Fibroblast of lung (primary cell): ENCODE measurements around the gene HTR1D. TPM values are rescaled to one million over a fixed set of nuclear protein-coding genes. Genes with fewer than 3 reads are reported as not detected.
"Not testable (repeated sequence)": the region's sequence is repeated elsewhere in the genome, so short reads cannot be mapped to it uniquely, and the experiment has no call there.

Source experiments
- DNase-seq, 2 donors: peaks; one replicate each; pipeline versions ENCODE4 v3.0.0 to v3.0.0-alpha.2; 2010; ENCODE audit warnings: low read depth in 2 of 2
- H2AFZ ChIP-seq: 2 replicates; pipeline ENCODE4 v1.5.1; 2012; ENCODE audit warnings: low read length, control low read depth, inconsistent platforms
- H3K27ac ChIP-seq: 2 replicates; pipeline ENCODE4 v1.5.1; 2011; ENCODE audit warnings: low read length, control low read depth; ENCODE audit not compliant: insufficient read depth
- H3K27me3 ChIP-seq: 2 replicates; pipeline ENCODE4 v1.5.1; 2011; ENCODE audit warnings: mild to moderate bottlenecking, low read length; ENCODE audit not compliant: control insufficient read depth, insufficient read depth
- H3K36me3 ChIP-seq: 2 replicates; pipeline ENCODE4 v1.5.1; 2011; ENCODE audit warnings: low read length; ENCODE audit not compliant: control insufficient read depth, insufficient read depth
- H3K4me1 ChIP-seq: 2 replicates; pipeline ENCODE4 v1.5.1; 2011; ENCODE audit warnings: low read length; ENCODE audit not compliant: control insufficient read depth, insufficient read depth; ENCODE audit errors: extremely low read depth
- H3K4me2 ChIP-seq: 2 replicates; pipeline ENCODE4 v1.5.1; 2011; ENCODE audit warnings: low read length, control low read depth; ENCODE audit not compliant: insufficient read depth; ENCODE audit errors: extremely low read depth
- H3K4me3 ChIP-seq, 4 experiments: fragments of 200-600 bp in 1 of 4; sonication (generic) in 1 of 4; replicated peaks in 1 of 4; 2 replicates each; pipeline ENCODE4 v1.5.1; 2011 to 2016; ENCODE audit warnings: low read length in 4 of 4, low read depth in 3 of 4, mild to moderate bottlenecking in 3 of 4, control low read depth in 2 of 4, inconsistent platforms in 1 of 4, mixed read lengths in 1 of 4; ENCODE audit not compliant: insufficient read depth in 1 of 4; ENCODE audit errors: control extremely low read depth in 1 of 4
- H3K79me2 ChIP-seq: 2 replicates; pipeline ENCODE4 v1.5.1; 2012; ENCODE audit warnings: mild to moderate bottlenecking, low read length, inconsistent platforms; ENCODE audit not compliant: control insufficient read depth, insufficient read depth
- H3K9ac ChIP-seq: 2 replicates; pipeline ENCODE4 v1.5.1; 2011; ENCODE audit warnings: mild to moderate bottlenecking, low read length, control low read depth; ENCODE audit not compliant: insufficient read depth
- H3K9me3 ChIP-seq: 2 replicates; pipeline ENCODE4 v1.5.1; 2012; ENCODE audit warnings: low read depth, low read length; ENCODE audit not compliant: control insufficient read depth, insufficient read depth
- H4K20me1 ChIP-seq: 2 replicates; pipeline ENCODE4 v1.5.1; 2011; ENCODE audit warnings: low read length; ENCODE audit not compliant: control insufficient read depth, insufficient read depth; ENCODE audit errors: extremely low read depth
- EZH2 ChIP-seq: IDR thresholded peaks from 2 replicates; pipeline ENCODE4 v1.5.1; 2012; ENCODE audit warnings: low read length, control low read depth, mild to moderate bottlenecking; ENCODE audit errors: missing control alignments
- polyA minus RNA-seq: library from RNA; depleted of rRNA, polyadenylated mRNA; stranded (reverse); fragments of >200 nt; gene quantifications from 2 replicates; pipeline ENCODE4 v1.2.3, GENCODE V29; 2011; ENCODE audit warnings: low replicate concordance
- polyA plus RNA-seq, 2 donors: library from polyadenylated mRNA; depleted of rRNA in 1 of 2; stranded (reverse) in 1 of 2; unstranded in 1 of 2; fragments of >200 nt; gene quantifications; 2 replicates each; pipeline ENCODE4 v1.2.1, GENCODE V29; 2011 to 2012; ENCODE audit warnings: missing spikeins in 1 of 2
- total RNA-seq: library from RNA; depleted of rRNA; stranded (reverse); fragments of >200 nt; gene quantifications from 2 replicates; pipeline ENCODE4 v1.2.1, GENCODE V29; 2014
- TF ChIP-seq, protein P1 (sequence below), 2 donors: IDR thresholded peaks in 1 of 2; conservative IDR thresholded peaks in 1 of 2; 1 replicate in 1 of 2; 2 replicates in 1 of 2; pipeline ENCODE4 v1.5.1; 2011 to 2012; ENCODE audit warnings: low read length in 2 of 2, control low read depth in 1 of 2, inconsistent platforms in 1 of 2, low read depth in 1 of 2, mild to moderate bottlenecking in 1 of 2

HTR1D gene, protein sequence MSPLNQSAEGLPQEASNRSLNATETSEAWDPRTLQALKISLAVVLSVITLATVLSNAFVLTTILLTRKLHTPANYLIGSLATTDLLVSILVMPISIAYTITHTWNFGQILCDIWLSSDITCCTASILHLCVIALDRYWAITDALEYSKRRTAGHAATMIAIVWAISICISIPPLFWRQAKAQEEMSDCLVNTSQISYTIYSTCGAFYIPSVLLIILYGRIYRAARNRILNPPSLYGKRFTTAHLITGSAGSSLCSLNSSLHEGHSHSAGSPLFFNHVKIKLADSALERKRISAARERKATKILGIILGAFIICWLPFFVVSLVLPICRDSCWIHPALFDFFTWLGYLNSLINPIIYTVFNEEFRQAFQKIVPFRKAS
- total RNA-seq (not detected in 2 replicates), polyA plus RNA-seq (not detected in 2 replicates), polyA minus RNA-seq (not detected in 2 replicates)
- polyA plus RNA-seq (2012): not detected in 2 replicates

DNA sequence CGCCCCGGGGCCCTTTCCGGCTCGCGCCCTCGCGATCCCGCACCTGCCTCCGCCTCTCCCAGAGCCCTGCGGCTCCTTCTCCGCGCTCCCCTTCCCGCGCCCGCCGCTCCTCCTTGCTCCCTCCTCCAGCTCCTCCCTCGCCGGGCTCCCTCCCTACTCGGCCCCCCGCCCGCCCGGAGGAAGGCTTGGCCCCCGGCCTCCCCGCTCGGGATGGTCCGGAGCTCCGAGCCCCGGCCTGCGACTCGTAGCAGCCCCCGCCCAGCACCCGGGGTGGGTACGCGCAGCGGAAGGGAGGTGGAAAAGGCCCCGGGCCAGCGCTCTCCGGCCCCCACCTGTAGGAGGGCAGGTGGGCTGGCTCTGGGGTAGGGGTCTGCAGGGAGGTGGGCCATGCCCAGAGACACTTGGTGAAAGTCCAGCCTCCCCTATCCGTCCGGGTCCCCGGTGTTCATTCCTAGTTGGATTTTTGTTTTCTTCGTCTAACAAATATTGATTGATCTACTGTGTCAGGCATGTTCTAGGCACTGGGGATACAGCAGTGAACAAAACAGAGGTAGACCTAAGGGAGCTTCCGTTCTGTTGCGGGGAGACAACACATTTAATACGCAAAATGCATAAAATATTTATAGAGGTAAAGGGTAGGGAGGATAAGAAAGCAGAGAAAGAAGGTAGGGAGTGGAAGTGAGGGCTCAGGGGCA, at the start of gene HTR1D:
TSS of gene HTR1D (minus strand) at position 82 of the 695 bp plus-strand sequence. CDS start 23,283 bp downstream, outside the sequence.
- no peaks in the 10 kb centered on the region for H3K79me2 ChIP-seq
- no peaks in the 10 kb centered on the region for H3K9me3 ChIP-seq
- peaks cover 39% of the 10 kb centered on the region for H3K27me3 ChIP-seq
- H3K36me3 ChIP-seq: no peaks in the 10 kb centered on the region
- DNase-seq: no peak
- H3K4me3 ChIP-seq: peak within 1 kb of the TSS in 2 of 4 experiments; percentile 14 to 28
- TF ChIP-seq, protein P1, sequence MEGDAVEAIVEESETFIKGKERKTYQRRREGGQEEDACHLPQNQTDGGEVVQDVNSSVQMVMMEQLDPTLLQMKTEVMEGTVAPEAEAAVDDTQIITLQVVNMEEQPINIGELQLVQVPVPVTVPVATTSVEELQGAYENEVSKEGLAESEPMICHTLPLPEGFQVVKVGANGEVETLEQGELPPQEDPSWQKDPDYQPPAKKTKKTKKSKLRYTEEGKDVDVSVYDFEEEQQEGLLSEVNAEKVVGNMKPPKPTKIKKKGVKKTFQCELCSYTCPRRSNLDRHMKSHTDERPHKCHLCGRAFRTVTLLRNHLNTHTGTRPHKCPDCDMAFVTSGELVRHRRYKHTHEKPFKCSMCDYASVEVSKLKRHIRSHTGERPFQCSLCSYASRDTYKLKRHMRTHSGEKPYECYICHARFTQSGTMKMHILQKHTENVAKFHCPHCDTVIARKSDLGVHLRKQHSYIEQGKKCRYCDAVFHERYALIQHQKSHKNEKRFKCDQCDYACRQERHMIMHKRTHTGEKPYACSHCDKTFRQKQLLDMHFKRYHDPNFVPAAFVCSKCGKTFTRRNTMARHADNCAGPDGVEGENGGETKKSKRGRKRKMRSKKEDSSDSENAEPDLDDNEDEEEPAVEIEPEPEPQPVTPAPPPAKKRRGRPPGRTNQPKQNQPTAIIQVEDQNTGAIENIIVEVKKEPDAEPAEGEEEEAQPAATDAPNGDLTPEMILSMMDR (conservative IDR thresholded peaks at IDR 0.05 in 1 of 2, IDR thresholded peaks at IDR 0.05 in 1 of 2; ENCODE audit: low read depth in 1 of 2, low read length in 2 of 2): no peak
- peak; percentile 78 for TF ChIP-seq EZH2
- no peak within 1 kb of the TSS for H3K9ac ChIP-seq
- no peak within 1 kb of the TSS for H2AFZ ChIP-seq
- H4K20me1 ChIP-seq: no peaks in the 10 kb centered on the region
- H3K27ac ChIP-seq: no peak within 1 kb of the TSS
- H3K4me1 ChIP-seq: no peaks in the 10 kb centered on the region
- peak within 1 kb of the TSS; percentile 64 for H3K4me2 ChIP-seq

DNA sequence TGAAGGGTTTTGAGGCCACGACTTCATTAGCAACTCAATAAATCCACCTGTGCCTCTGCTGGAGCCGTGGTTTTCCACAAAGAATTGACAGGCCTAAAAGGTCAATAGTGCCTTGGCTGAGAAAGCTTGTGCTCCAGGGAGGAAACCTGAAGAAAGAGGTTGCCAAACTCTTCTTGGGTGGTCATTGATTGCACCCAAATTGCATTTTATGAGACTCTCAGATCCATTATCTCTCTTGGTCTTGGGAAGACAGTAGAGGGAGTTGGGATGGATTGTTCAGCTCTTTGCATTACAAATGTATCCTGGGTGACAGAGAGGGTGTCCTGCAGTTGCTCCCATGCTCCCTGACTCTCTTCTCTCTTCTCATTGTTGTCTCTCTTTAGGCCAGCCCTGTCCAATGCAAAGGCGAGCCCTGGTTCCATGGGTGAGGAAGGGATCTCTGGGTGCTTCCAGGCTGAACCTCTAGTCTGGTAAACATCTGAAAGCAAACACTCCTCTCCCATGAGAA, 46.1 kb upstream of the HTR1D start:
- no peak for TF ChIP-seq EZH2
- TF ChIP-seq, protein P1 (conservative IDR thresholded peaks at IDR 0.05 in 1 of 2, IDR thresholded peaks at IDR 0.05 in 1 of 2; ENCODE audit: low read depth in 1 of 2, low read length in 2 of 2): no peak
- Histone ChIP-seq H3K4me2 (no peak overlapping the region), H3K27ac (no peak overlapping the region), H2AFZ (no peak overlapping the region), H3K79me2 (no peaks in the 10 kb centered on the region), H3K4me1 (no peaks in the 10 kb centered on the region), H3K4me3 (no peak overlapping the region), H3K9me3 (no peaks in the 10 kb centered on the region), H3K27me3 (no peaks in the 10 kb centered on the region), H4K20me1 (no peaks in the 10 kb centered on the region), H3K9ac (no peak overlapping the region), H3K36me3 (no peaks in the 10 kb centered on the region)
- DNase-seq: no peak

DNA sequence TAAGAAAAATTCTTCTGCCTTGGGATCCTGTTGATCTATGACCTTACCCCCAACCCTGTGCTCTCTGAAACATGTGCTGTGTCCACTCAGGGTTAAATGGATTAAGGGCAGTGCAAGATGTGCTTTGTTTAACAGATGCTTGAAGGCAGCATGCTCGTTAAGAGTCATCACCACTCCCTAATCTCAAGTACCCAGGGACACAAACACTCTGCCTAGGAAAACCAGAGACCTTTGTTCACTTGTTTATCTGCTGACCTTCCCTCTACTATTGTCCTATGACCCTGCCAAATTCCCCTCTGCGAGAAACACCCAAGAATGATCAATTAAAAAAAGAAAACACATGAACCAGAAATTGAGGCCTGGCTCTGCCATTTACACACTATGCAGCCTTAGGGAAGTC, 40.8 kb upstream of the HTR1D start:
- not testable (repeated sequence) for H3K4me1 ChIP-seq, H3K36me3 ChIP-seq, H3K4me3 ChIP-seq, H3K4me2 ChIP-seq, H3K27ac ChIP-seq, H2AFZ ChIP-seq, H3K27me3 ChIP-seq, H3K9ac ChIP-seq, H3K9me3 ChIP-seq, DNase-seq, H3K79me2 ChIP-seq, H4K20me1 ChIP-seq

DNA sequence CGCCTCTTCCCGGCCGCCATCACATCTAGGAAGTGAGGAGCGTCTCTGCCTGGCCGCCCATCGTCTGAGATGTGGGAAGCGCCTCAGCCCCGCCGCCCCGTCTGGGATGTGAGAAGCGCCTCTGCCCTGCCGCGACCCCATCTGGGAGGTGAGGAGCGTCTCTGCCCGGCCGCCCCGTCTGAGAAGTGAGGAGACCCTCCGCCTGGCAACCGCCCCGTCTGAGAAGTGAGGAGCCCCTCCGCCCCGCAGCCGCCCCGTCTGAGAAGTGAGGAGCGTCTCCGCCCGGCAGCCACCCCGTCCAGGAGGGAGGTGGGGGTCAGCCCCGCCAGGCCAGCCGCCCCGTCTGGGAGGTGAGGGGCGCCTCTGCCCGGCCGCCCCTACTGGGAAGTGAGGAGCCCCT, 40.1 kb upstream of the HTR1D start:
- not testable (repeated sequence) for DNase-seq, H3K4me3 ChIP-seq, H3K9ac ChIP-seq, H3K36me3 ChIP-seq, H4K20me1 ChIP-seq, H3K27me3 ChIP-seq, H2AFZ ChIP-seq, H3K79me2 ChIP-seq, H3K4me1 ChIP-seq, H3K9me3 ChIP-seq, H3K27ac ChIP-seq, H3K4me2 ChIP-seq
